ENCODE data around the gene MLH3.
A peak's percentile ranks its signal among the peaks of the same experiment; 100 is the strongest.

Gene MLH3

GRCh38 chr14:74982661-74983060 is 68.6 kb downstream of the MLH3 start:
- ChIA-PET CTCF (interaction anchor here (1.0 kb wide), 2 partner anchors 14 to 59 kb away, joined by 3 read pairs; partner anchors contain the start of gene RPS6KL1), POLR2A (no interaction called here)
- TF ChIP-seq, protein P1, sequence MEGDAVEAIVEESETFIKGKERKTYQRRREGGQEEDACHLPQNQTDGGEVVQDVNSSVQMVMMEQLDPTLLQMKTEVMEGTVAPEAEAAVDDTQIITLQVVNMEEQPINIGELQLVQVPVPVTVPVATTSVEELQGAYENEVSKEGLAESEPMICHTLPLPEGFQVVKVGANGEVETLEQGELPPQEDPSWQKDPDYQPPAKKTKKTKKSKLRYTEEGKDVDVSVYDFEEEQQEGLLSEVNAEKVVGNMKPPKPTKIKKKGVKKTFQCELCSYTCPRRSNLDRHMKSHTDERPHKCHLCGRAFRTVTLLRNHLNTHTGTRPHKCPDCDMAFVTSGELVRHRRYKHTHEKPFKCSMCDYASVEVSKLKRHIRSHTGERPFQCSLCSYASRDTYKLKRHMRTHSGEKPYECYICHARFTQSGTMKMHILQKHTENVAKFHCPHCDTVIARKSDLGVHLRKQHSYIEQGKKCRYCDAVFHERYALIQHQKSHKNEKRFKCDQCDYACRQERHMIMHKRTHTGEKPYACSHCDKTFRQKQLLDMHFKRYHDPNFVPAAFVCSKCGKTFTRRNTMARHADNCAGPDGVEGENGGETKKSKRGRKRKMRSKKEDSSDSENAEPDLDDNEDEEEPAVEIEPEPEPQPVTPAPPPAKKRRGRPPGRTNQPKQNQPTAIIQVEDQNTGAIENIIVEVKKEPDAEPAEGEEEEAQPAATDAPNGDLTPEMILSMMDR (IDR thresholded peaks at IDR 0.05; ENCODE audit: control extremely low read depth, extremely low read depth, low read depth, missing control alignments) = no peak
- peak; percentile 40 for DNase-seq (ENCODE audit: extremely low spot score)

DNA sequence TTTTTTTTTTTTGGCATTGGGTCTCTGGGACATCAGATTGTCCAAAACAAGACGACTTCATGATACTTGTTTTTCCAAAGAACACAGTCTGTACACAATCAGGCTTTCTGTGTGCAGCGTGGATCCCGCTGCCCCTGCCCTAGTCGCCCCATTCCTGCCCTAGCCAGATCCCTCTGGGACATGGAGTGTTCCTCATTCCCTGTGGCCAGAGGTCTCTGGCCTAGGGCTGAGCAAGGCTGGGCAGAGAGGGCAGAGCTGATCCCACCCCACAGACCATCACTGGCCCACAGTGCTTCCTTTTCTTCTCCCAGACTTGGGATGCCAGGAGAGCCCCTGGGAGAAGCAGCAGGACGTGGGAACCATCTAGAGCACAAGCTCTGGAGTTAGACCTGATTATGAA is 69.4 kb downstream of the MLH3 start:
- no peak for DNase-seq (ENCODE audit: extremely low spot score)
- TF ChIP-seq, protein P1 (IDR thresholded peaks at IDR 0.05; ENCODE audit: control extremely low read depth, extremely low read depth, low read depth, missing control alignments) = no peak
- CTCF ChIA-PET = interaction anchor here (1.0 kb wide), 2 partner anchors 13 to 59 kb away, joined by 3 read pairs; partner anchors contain the start of gene RPS6KL1
- POLR2A ChIA-PET = no interaction called here

GRCh38 chr14:74981462-74981782 is 69.8 kb downstream of the MLH3 start:
- TF ChIP-seq, protein P1 (IDR thresholded peaks at IDR 0.05; ENCODE audit: control extremely low read depth, extremely low read depth, low read depth, missing control alignments) = no peak
- CTCF ChIA-PET = interaction anchor here (1.4 to 3.0 kb wide), 2 partner anchors 35 to 43 kb away, joined by 3 to 16 read pairs; no protein-coding TSS in a partner anchor
- POLR2A ChIA-PET = no interaction called here
- DNase-seq (ENCODE audit: extremely low spot score) = peak; percentile 11

- ChIA-PET POLR2A (no interaction called here), CTCF (interaction anchor here (1.1 to 3.0 kb wide), 6 partner anchors 12 to 107 kb away, joined by 3 to 16 read pairs (median 4); partner anchors contain the start of gene PGF)
- DNase-seq (ENCODE audit: extremely low spot score) = no peak
- TF ChIP-seq, protein P1 (IDR thresholded peaks at IDR 0.05; ENCODE audit: control extremely low read depth, extremely low read depth, low read depth, missing control alignments) = no peak
These were observed 70.4 kb downstream of the MLH3 start for GRCh38 chr14:74980731-74981461.

DNA sequence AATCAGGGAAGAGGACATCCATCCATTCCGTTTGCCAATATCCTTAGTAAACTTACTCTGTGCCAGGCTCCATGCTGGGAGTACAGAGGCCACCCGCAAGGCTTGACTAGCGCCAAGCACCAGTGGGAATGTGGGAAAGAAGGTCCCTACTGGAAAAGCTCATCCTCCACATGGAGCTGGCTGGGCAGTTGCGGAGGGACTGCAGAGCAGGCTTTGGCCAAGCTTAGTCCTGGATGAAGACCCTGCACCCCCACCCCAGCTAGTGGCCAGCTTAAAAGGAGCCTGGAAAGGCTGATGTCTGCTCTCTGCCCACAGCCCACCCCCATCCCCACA is 70.9 kb downstream of the MLH3 start:
- POLR2A ChIA-PET = no interaction called here
- CTCF ChIA-PET = interaction anchor here (1.1 to 3.0 kb wide), 6 partner anchors 11 to 108 kb away, joined by 3 to 16 read pairs (median 4); partner anchors contain the start of gene PGF
- TF ChIP-seq, protein P1 (IDR thresholded peaks at IDR 0.05; ENCODE audit: control extremely low read depth, extremely low read depth, low read depth, missing control alignments) = no peak
- no peak for DNase-seq (ENCODE audit: extremely low spot score)

DNA sequence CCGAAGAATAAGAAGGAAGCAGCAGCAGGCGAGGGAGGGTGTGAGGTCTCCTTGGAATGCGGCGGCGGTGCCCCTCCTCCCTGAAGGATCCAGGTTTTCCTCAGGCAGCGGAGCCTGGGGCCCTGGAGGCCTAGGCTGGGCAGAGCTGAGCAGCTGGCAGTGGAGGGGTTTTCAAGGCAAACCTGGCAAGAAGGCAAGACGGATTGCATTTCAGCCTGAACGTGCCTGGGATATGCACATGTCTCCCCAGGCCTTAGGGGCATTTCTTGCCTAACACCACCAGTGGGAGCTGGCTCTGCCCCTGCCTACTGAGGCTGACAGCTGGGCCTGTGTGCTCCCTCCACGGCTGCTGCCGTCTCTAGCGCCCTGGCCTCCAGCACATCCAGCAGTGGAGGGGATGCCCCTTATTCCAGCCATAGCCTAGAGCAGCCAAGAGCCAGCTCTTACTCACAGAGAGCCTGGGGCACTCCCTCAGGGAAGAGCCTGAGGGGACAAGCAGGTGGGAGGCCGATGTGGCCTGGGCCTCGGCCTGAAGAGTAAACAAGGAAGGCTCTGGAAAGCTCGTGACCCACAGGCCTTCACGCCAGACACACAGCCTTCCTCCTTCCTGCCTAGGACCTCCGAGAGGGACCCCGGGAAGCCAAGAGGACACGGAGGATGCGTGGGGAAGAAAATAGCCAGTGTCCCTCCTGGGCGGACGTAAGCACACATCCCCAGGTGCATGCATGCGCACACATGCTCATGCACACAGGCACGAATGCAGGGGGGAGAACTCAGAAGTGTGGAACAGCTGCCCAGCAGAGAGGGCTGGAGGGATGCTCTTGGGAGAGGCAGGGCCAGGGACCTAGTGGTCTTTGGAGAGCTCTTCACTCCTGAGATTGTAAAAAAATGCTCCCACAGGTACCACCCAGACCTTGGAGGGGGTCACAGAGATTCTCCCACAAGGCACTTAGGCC is 71.5 kb downstream of the MLH3 start:
- ChIA-PET CTCF (interaction anchor here (0.6 to 3.0 kb wide), 7 partner anchors 11 to 1131 kb away, joined by 3 to 16 read pairs (median 3); partner anchors contain the start of gene PGF), POLR2A (interaction anchor here (0.5 kb wide), 1 partner anchor 251 kb away, joined by 3 read pairs; no protein-coding TSS in a partner anchor)
- TF ChIP-seq, protein P1 (IDR thresholded peaks at IDR 0.05; ENCODE audit: control extremely low read depth, extremely low read depth, low read depth, missing control alignments) = no peak
- no peak for DNase-seq (ENCODE audit: extremely low spot score)
